Cardiac muscle cell (in vitro differentiated cells and primary cell): ENCODE data around the gene DCLK1. TPM values are rescaled to one million over a fixed set of nuclear protein-coding genes. Genes with fewer than 3 reads are reported as not detected.
A peak's percentile ranks its signal among the peaks of the same experiment; 100 is the strongest.

Source experiments
- DNase-seq, 2 donors: peaks; one replicate each; pipeline versions ENCODE4 v3.0.0 to v3.0.0-alpha.2; 2010 to 2017; ENCODE audit warnings: low read depth in 1 of 2, low spot score in 1 of 2
- H3K27ac ChIP-seq: fragments of 200-600 bp; sonication (generic); 2 replicates; pipeline ENCODE4 v1.5.1; 2016
- H3K27me3 ChIP-seq: fragments of 200-600 bp; sonication (generic); 2 replicates; pipeline ENCODE4 v1.6.0; 2016; ENCODE audit warnings: control low read depth
- H3K36me3 ChIP-seq: fragments of 200-600 bp; sonication (generic); 2 replicates; pipeline ENCODE4 v1.5.1; 2016; ENCODE audit warnings: control low read depth
- H3K4me1 ChIP-seq: fragments of 200-600 bp; sonication (generic); 2 replicates; pipeline ENCODE4 v1.8.1; 2017; ENCODE audit warnings: low read depth, mild to moderate bottlenecking, mixed run types
- H3K4me3 ChIP-seq: fragments of 200-600 bp; sonication (generic); 2 replicates; pipeline ENCODE4 v1.5.1; 2016; ENCODE audit warnings: mild to moderate bottlenecking
- H3K9me3 ChIP-seq: fragments of 200-600 bp; sonication (generic); 2 replicates; pipeline ENCODE4 v1.5.1; 2017; ENCODE audit warnings: low read depth, mild to moderate bottlenecking, control low read depth
- CTCF ChIP-seq: IDR thresholded peaks from 2 replicates; pipeline ENCODE4 v1.5.1; 2012; ENCODE audit warnings: low read depth, mild to moderate bottlenecking, low read length
- polyA plus RNA-seq: library from polyadenylated mRNA; unstranded; fragments of >200 nt; fragmentation: Nextera tagmentation; extraction: Ambion mirVana; gene quantifications from 2 replicates; pipeline ENCODE4 v1.2.1, GENCODE V29; 2016
- total RNA-seq: library from RNA; depleted of rRNA; stranded (reverse); fragments of >200 nt; gene quantifications from 2 replicates; pipeline ENCODE4 v1.2.3, GENCODE V29; 2016

Gene DCLK1
- total and polyA plus RNA-seq, 2 experiments from 2014 or later: 0.09 TPM; not detected in 1

GRCh38 chr13:36163809-36164308 is 32.7 kb upstream of the DCLK1 start:
- Histone ChIP-seq H3K36me3 (no peaks in the 10 kb centered on the region), H3K9me3 (no peaks in the 10 kb centered on the region), H3K4me3 (no peak overlapping the region), H3K27ac (no peak overlapping the region), H3K4me1 (no peaks in the 10 kb centered on the region), H3K27me3 (no peaks in the 10 kb centered on the region)
- peak; percentile 57 to 89 for DNase-seq
- TF ChIP-seq CTCF: no peak

GRCh38 chr13:36163286-36163685 is 32.1 kb upstream of the DCLK1 start:
- Histone ChIP-seq H3K4me1 (no peaks in the 10 kb centered on the region), H3K9me3 (no peaks in the 10 kb centered on the region), H3K27ac (no peak overlapping the region), H3K4me3 (no peak overlapping the region), H3K27me3 (no peaks in the 10 kb centered on the region), H3K36me3 (no peaks in the 10 kb centered on the region)
- DNase-seq: no peak
- no peak for TF ChIP-seq CTCF

- H3K36me3 ChIP-seq: no peaks in the 10 kb centered on the region
- H3K9me3 ChIP-seq: no peaks in the 10 kb centered on the region
- H3K27me3 ChIP-seq: peaks cover 3% of the 10 kb centered on the region
- H3K27ac ChIP-seq: no peak overlapping the region
- DNase-seq: no peak
- H3K4me1 ChIP-seq: peaks cover 2% of the 10 kb centered on the region
- H3K4me3 ChIP-seq: no peak overlapping the region
- TF ChIP-seq CTCF: no peak
Observed at GRCh38 chr13:36160297-36160696, 29.1 kb upstream of the DCLK1 start.

- peaks cover 3% of the 10 kb centered on the region for H3K27me3 ChIP-seq
- H3K27ac ChIP-seq: no peak overlapping the region
- H3K4me3 ChIP-seq: no peak overlapping the region
- H3K36me3 ChIP-seq: no peaks in the 10 kb centered on the region
- H3K4me1 ChIP-seq: peaks cover 7% of the 10 kb centered on the region
- no peak for DNase-seq
- TF ChIP-seq CTCF: no peak
- no peaks in the 10 kb centered on the region for H3K9me3 ChIP-seq
Observed at GRCh38 chr13:36158611-36159010, 27.4 kb upstream of the DCLK1 start.

GRCh38 chr13:36157480-36157879 is 26.3 kb upstream of the DCLK1 start:
- Histone ChIP-seq H3K4me1 (peaks cover 7% of the 10 kb centered on the region), H3K27ac (no peak overlapping the region), H3K27me3 (peaks cover 3% of the 10 kb centered on the region), H3K9me3 (no peaks in the 10 kb centered on the region), H3K4me3 (no peak overlapping the region), H3K36me3 (no peaks in the 10 kb centered on the region)
- TF ChIP-seq CTCF: no peak
- DNase-seq: no peak
